ENCODE data around the gene SCNN1G.

Gene SCNN1G

DNA sequence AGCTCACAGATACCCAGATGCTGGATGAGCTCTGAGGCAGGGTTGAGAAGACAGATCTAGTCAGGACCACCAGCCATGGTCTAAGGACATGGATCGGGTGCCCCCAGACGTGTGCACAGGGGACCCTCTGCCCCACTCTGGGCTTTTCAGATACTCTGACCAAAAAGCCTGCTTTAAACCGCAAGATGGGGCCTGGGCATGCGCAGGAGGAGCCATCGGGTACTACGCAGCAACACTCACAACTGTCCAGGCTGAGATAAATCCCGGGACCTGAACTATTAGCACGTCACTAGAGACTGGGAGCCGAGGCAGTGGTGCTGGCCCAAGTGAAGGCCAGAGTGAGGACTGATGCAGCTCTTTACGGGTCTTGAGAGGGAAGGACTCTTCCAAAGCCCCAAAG lies 32.9 kb downstream of the SCNN1G start:
- TF ChIP-seq, protein P1, sequence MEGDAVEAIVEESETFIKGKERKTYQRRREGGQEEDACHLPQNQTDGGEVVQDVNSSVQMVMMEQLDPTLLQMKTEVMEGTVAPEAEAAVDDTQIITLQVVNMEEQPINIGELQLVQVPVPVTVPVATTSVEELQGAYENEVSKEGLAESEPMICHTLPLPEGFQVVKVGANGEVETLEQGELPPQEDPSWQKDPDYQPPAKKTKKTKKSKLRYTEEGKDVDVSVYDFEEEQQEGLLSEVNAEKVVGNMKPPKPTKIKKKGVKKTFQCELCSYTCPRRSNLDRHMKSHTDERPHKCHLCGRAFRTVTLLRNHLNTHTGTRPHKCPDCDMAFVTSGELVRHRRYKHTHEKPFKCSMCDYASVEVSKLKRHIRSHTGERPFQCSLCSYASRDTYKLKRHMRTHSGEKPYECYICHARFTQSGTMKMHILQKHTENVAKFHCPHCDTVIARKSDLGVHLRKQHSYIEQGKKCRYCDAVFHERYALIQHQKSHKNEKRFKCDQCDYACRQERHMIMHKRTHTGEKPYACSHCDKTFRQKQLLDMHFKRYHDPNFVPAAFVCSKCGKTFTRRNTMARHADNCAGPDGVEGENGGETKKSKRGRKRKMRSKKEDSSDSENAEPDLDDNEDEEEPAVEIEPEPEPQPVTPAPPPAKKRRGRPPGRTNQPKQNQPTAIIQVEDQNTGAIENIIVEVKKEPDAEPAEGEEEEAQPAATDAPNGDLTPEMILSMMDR (IDR thresholded peaks at IDR 0.05; ENCODE audit: low read depth, low read length), result no peak
- H3K4me3 ChIP-seq (ENCODE audit: low read depth, low read length), result no peak overlapping the region

DNA sequence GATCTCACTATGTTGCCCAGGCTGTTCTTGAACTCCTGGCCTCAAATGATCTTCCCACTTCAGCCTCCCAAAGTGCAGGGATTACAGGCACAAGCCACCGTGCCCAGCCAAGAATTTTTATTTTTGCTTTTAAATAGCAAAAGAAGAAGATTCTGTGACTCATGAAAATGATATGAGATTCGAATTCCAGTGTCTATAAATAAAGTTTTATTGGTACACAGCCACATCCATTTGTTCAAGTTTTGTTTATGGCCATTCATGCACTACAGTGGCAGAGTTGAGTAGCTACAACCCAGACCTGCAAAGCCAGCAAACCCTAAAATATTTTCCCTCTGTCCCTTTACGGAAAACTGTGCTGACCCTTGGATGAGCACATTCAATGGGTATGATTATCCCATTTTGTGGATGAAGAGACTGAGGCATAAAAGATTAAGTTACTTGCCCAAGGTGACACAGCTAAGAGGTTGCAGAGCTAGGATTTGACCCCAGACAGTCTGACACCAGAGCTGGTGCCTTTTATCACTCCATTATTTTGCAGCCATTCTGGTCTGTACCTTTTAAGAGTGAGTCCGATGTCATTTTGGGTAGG lies 34.2 kb downstream of the SCNN1G start:
- no peak overlapping the region for H3K4me3 ChIP-seq (ENCODE audit: low read depth, low read length)
- TF ChIP-seq, protein P1 (IDR thresholded peaks at IDR 0.05; ENCODE audit: low read depth, low read length), result no peak

DNA sequence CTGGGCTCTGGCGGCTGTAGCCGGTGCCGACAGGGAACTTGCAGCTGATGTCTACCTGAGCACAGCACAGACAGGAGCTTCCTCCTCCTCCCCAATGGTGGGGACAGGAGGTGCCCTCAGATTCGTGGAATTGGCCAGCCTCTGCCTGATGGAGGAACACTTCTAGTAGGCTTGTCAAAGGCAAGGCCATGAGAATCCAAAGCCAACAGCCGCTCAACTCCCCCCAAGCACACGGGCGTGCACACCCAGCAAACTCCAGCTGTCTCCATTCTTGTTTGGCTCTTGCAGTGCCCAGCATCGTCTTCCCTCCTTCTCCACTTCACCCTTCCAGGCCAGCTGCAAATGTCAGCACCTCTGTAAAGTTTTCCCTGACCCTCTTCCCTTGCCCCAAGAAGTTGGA lies 35.1 kb downstream of the SCNN1G start:
- H3K4me3 ChIP-seq (ENCODE audit: low read depth, low read length), result no peak overlapping the region
- TF ChIP-seq, protein P1 (IDR thresholded peaks at IDR 0.05; ENCODE audit: low read depth, low read length), result no peak

DNA sequence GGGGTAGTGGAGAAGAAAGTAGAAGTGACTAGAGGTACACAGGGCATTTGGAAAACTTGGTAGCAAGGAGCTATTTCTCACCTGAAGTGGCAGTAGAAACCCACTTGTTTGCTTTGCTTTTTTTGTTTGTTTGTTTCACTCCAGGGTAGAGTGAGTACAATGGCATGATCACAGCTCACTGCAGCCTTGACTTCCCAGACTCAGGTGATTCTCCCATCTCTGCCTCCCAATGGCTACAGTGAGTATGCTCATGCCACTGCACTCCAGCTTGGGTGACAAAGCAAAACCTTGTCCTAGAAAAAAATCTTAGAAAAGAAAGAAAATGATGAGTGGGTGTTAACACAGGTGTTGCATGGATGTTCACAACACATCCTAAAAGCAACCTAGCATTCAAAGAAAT lies 40.4 kb downstream of the SCNN1G start:
- TF ChIP-seq, protein P1 (IDR thresholded peaks at IDR 0.05; ENCODE audit: low read depth, low read length), result no peak
- H3K4me3 ChIP-seq (ENCODE audit: low read depth, low read length), result no peak overlapping the region

DNA sequence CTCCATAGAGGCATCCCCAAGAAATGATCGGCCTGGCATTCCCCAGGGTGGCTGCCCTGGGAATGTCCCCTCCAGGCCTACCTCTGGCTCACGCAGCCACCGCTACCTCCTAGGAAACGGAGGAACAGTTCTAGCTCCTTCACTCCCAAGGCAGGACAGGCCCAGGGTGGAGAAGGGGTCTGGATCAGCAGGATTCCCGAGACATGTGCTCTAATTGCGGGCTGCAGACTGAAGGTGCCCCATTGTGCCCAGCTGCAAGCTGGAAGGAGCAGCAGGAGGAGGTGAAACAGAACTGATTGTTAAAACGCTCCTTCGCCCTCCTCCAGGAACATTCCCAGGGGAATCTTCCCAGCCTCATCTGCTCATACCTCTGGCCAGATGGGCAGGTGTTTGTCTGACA lies 40.8 kb downstream of the SCNN1G start:
- H3K4me3 ChIP-seq (ENCODE audit: low read depth, low read length), result no peak overlapping the region

GRCh38 chr16:23225109-23225508 lies 42.6 kb downstream of the SCNN1G start:
- H3K4me3 ChIP-seq (ENCODE audit: low read depth, low read length), result no peak overlapping the region
- TF ChIP-seq, protein P1 (IDR thresholded peaks at IDR 0.05; ENCODE audit: low read depth, low read length), result no peak

More for the DNA sequence above, 40.8 kb downstream of the SCNN1G start:
- TF ChIP-seq, protein P1 (IDR thresholded peaks at IDR 0.05; ENCODE audit: low read depth, low read length), result no peak

DNA sequence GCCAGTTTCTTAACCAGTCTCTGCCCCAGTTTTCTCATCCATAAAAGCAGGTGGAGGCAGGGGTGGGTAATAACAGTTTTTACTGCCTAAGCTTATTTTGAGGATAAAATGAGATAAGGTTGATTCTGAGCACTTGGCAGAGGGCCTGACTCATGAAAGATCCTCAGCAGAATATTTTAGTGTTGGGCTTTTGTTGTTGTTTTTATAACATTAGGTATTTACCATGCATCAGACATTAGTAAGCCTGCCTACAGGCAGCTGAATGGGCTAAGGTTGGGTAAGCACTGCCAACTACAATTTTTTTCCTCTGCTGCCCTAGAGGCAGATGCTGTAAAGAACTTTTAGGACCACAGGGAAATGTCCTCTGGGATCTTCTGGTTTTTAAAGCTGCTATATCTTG lies 43.1 kb downstream of the SCNN1G start:
- TF ChIP-seq, protein P1 (IDR thresholded peaks at IDR 0.05; ENCODE audit: low read depth, low read length), result no peak
- no peak overlapping the region for H3K4me3 ChIP-seq (ENCODE audit: low read depth, low read length)

All from WI38 (cell line).